Bronchial epithelial cell (primary cell): Measurements from ENCODE around the gene TMC7. TPM values are rescaled to one million over a fixed set of nuclear protein-coding genes. Genes with fewer than 3 reads are reported as not detected.
A peak's percentile ranks its signal among the peaks of the same experiment; 100 is the strongest.

Experiments used
- DNase-seq: peaks from one replicate; pipeline ENCODE4 v3.0.0-alpha.2; 2010; ENCODE audit warnings: low read depth
- FAIRE-seq: peaks from 2 replicates; lab custom pipeline; 2011; peaks lifted over from hg19 to GRCh38; lab: Jason Lieb, UNC
- H3K27me3 ChIP-seq: 2 replicates; pipeline ENCODE4 v1.5.1; 2011; ENCODE audit warnings: low read length; ENCODE audit not compliant: control insufficient read depth, insufficient read depth
- H3K36me3 ChIP-seq: 2 replicates; pipeline ENCODE4 v1.5.1; 2011; ENCODE audit warnings: low read length; ENCODE audit not compliant: control insufficient read depth, insufficient read depth
- H3K4me3 ChIP-seq: 2 replicates; pipeline ENCODE4 v1.5.1; 2011; ENCODE audit warnings: mild to moderate bottlenecking, low read depth, low read length, control low read depth
- CTCF ChIP-seq: IDR thresholded peaks from 2 replicates; pipeline ENCODE4 v1.5.1; 2011; ENCODE audit warnings: mild to moderate bottlenecking, moderate library complexity, low read length, control low read depth, inconsistent platforms; ENCODE audit not compliant: insufficient read depth, severe bottlenecking
- total RNA-seq: library from RNA; depleted of rRNA; stranded (reverse); fragments of >200 nt; gene quantifications from 2 replicates; pipeline ENCODE4 v1.2.1, GENCODE V29; 2014

TMC7 gene
- total RNA-seq, 1 donor from 2014 or later, result 5.0 TPM

- Histone ChIP-seq H3K27me3 (no peaks in the 10 kb centered on the region), H3K4me3 (no peak overlapping the region), H3K36me3 (no peaks in the 10 kb centered on the region)
- TF ChIP-seq CTCF, result no peak
- peak; percentile 21 for DNase-seq
- FAIRE-seq, result no peak
These were observed 111.0 kb downstream of the TMC7 start for GRCh38 chr16:19094542-19095365.

- DNase-seq (peak; percentile 47), FAIRE-seq (no peak)
- H3K27me3 ChIP-seq, result no peaks in the 10 kb centered on the region
- H3K4me3 ChIP-seq, result no peak overlapping the region
- no peak for TF ChIP-seq CTCF
- no peaks in the 10 kb centered on the region for H3K36me3 ChIP-seq
These were observed 111.9 kb downstream of the TMC7 start for GRCh38 chr16:19095654-19096053.

GRCh38 chr16:19098173-19098572, 114.4 kb downstream of the TMC7 start:
- FAIRE-seq (no peak), DNase-seq (no peak)
- no peak for TF ChIP-seq CTCF
- Histone ChIP-seq H3K4me3 (no peak overlapping the region), H3K36me3 (no peaks in the 10 kb centered on the region), H3K27me3 (no peaks in the 10 kb centered on the region)

GRCh38 chr16:19102187-19102872, 118.6 kb downstream of the TMC7 start:
- no peak for TF ChIP-seq CTCF
- DNase-seq (no peak), FAIRE-seq (no peak)
- Histone ChIP-seq H3K36me3 (no peaks in the 10 kb centered on the region), H3K4me3 (no peak overlapping the region), H3K27me3 (no peaks in the 10 kb centered on the region)

GRCh38 chr16:19104607-19105006, 120.9 kb downstream of the TMC7 start:
- no peak for TF ChIP-seq CTCF
- FAIRE-seq (no peak), DNase-seq (no peak)
- no peak overlapping the region for H3K4me3 ChIP-seq
- no peaks in the 10 kb centered on the region for H3K27me3 ChIP-seq
- H3K36me3 ChIP-seq, result no peaks in the 10 kb centered on the region
